ENCODE data around the gene PILRB.
"Not testable (repeated sequence)": the region's sequence is repeated elsewhere in the genome, so short reads cannot be mapped to it uniquely, and the experiment has no call there.

The PILRB gene

GRCh38 chr7:100356416-100357068 lies 1.4 kb upstream of the PILRB start:
- DNase-seq (ENCODE audit: low read depth in 2 of 2): no peak

DNA sequence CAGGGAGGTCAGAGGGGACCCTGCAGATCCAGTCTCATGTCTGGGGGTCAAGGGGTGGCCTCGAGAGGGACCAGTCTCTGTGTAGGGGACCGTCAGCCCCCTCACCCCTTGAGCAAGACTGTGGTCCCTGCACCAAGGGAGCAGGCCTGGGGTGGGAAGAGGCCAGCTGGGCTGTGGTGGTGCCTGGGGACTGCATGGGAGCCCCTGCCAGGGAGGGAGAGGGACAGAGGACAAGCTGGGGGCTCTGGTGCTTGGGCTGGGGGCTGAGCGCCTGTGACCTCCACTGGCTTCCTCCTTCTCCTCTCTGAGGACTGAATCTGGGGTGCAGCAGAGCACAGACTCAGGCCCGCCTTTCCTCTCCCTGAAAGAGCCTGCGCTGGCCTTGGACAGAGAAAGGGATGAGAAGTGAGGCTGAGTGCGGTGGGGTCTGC lies 771 bp upstream of the PILRB start:
- DNase-seq (ENCODE audit: low read depth in 2 of 2): no peak

DNA sequence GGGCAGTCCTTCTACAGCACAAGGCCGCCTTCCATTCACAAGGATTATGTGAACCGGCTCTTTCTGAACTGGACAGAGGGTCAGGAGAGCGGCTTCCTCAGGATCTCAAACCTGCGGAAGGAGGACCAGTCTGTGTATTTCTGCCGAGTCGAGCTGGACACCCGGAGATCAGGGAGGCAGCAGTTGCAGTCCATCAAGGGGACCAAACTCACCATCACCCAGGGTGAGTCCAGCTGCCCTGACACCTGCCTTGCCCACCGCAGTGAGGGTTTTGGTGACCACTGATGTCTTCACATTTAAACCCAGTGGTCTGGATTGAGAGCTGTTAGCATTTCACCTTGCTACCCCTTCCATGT lies 918 bp downstream of the PILRB start:
- no peak for DNase-seq (ENCODE audit: low read depth in 2 of 2)

- DNase-seq (ENCODE audit: low read depth in 2 of 2): no peak
These were observed 2.4 kb downstream of the PILRB start for GRCh38 chr7:100360135-100360854.

DNA sequence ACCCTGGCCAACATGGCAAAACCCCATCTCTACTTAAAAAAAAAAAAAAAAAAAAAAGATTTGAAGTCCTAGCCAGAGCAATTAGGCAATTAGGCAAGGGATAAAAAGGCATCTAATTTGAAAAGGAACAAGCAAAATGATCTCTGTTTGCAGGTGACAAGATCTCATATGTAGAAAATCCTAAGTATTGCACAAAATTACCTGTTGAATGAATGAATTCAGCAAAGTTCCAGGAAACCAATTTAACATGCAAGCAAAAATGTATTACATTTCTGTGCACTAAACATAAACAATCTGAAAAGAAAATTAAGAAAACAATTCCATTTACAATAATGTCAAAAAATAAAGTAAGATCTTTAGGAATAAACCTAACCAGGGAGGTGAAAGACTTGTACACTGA lies 5.2 kb downstream of the PILRB start:
- DNase-seq (ENCODE audit: low read depth in 2 of 2): no peak

- DNase-seq (ENCODE audit: low read depth in 2 of 2): not testable (repeated sequence)
These were observed 5.9 kb downstream of the PILRB start for GRCh38 chr7:100363797-100364196.

DNA sequence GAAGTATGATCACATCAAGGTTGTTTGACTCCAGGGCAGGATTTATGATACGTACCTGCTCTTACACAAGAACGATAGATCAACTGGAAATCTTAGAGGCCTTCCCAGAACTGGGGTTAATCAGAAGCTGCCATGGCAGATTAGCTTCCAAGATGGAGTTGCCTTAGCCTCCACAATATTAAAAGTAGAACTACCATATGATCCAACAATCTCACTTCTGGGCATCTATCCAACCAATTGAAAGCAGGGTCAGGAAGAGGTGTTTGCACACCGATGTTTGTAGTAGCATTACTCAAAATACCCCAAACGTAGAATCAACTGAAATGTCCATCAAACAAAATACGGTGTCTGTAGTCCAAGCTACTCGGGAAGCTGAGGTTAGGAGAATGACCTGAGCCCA lies 6.6 kb downstream of the PILRB start:
- DNase-seq (ENCODE audit: low read depth in 2 of 2): no peak

DNA sequence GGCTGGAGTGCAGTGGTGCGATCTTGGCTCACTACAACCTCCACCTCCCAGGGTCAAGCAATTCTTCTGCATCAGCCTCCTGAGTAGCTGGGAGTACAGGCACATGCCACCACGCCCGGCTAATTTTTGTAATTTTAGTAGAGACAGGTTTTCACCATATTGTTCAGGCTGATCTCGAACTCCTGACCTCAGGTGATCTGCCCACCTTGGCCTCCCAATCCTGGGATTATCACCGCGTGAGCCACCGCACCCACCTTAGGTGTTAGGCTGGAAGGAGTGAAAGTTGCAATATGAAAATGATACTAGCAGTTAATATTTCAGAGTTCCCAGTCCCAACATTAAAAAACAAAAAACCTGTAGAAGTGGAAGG lies 8.1 kb downstream of the PILRB start:
- DNase-seq (ENCODE audit: low read depth in 2 of 2): not testable (repeated sequence)

DNA sequence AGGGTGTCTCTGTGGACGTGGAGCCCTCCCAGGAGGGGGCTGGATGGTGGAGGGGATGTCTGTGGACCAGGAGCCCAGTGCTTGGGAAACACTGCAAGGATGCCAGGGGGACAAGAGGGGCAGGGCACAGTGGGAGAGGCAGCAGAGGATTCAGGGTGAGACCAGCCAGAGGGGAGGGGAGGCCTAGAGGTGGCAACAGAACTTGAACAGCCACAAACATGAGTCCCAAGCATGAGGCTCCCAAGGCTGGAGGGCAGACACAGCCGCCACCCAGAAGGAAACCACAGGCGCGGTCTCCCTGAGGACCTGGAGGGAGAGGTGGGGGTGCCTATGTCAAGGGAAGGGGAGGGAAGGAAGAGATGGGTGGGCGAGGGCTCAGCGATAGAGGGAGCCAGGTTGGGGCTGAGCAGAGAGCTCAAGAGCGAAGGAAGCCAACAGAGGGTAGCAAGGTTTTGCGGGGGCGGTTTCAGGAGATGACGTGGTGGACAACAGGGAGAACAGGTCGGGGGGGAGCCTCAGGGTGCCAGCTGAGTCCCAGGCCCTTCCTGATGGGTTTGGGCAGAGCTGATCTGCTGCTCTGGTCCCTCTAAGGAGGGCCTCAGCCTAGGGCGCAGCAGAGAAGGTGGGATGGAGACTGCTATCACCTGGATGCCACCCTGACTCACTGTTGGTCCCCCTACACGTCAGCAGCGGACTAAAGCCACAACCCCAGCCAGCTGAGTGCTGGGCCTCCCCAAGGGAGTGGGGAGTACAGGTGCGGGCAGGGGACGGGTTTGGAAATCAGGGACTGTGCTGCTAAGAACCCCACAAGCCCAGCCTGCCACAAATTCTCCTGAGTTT lies 8.7 kb downstream of the PILRB start:
- no peak for DNase-seq (ENCODE audit: low read depth in 2 of 2)

GRCh38 chr7:100367251-100367620 lies 9.3 kb downstream of the PILRB start:
- DNase-seq (ENCODE audit: low read depth in 2 of 2): no peak

- no peak for DNase-seq (ENCODE audit: low read depth in 2 of 2)
These were observed 10.0 kb downstream of the PILRB start for GRCh38 chr7:100367676-100368613.

DNA sequence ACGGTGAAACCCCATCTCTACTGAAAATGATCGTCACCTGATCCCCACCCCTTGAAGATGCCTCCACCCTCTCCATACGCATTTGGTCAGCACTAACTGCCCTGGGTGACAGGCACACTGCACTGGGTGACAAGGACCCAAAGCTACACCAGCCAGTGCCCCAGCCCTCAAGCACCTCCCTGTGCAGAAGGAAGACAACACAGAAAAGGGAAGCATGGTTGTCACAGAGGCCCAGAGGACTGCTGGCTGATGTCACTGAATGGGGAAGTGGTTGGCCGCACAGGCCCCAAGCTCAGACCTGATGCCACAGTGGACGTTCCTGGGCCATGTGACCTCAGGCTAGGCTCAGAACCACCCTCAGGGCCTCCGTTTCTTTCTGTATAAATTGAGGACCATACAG lies 11.2 kb downstream of the PILRB start:
- DNase-seq (ENCODE audit: low read depth in 2 of 2): no peak

DNA sequence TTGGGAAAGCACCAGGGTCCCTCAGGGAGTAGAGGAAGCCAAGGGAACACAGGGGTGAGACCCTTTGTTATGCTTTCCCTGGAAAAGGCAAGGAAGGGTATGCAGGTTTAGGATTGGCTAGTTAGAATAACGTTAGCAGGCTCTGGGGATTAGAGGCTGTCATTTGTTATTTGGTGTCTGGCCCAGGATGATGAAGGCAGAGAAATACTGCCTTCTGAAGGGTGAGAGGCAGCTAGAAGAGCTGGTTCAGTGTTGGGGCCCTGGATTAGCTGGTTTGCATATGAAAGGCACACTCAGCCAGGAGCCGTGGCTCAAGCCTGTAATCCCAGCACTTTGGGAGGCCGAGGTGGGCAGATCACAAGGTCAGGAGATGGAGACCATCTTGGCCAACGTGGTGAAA lies 12.4 kb downstream of the PILRB start:
- no peak for DNase-seq (ENCODE audit: low read depth in 2 of 2)

DNA sequence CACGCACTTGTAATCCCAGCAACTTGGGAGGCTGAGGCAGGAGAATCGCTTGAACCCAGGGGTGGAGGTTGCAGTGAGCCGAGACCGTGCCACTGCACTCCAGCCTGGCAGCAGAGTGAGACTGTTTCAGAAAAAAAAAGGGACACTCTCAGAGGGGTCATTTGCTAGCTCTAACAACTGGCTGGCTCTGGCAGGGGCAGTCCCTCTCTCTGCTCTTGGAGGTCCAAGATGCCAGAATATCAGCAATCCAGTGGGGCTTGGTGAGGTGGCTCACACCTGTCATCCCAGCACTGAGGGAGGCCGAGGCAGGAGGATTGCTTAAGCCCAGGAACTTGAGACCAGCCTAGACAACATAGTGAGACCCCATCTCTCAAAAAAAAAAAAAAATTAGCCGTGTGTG lies 12.8 kb downstream of the PILRB start:
- no peak for DNase-seq (ENCODE audit: low read depth in 2 of 2)

DNA sequence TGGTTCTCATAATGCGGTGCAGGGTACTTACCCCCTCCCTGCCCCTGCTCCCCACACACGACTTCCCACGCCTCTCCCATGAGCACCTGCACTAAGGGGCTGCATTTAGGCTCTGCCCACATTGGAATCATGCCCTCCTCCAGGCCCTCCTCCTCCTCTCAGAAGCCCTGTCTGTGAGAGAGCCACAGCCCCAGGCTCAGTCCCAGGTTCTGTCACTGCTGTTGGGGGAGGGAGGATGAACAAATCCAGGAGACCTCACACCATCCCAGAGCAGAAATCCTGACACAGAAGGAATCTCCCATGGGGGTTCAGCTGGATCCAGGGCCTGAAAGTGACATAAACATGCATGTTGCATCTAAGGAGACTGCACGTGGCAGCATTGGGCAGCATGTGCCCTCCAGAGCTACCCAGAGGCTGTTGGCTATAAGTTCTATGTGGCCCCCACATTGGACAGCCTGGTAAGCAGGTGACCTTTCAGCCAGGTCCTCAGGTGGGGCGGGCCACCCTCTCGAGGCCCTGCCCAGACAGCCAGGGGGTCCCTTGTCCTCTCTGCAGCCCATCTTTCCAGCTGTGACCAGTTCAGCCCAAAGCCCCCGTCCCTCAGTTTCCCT lies 13.7 kb downstream of the PILRB start:
- no peak for DNase-seq (ENCODE audit: low read depth in 2 of 2)

- DNase-seq (ENCODE audit: low read depth in 2 of 2): no peak
These were observed 14.3 kb downstream of the PILRB start for GRCh38 chr7:100372256-100372655.

GRCh38 chr7:100372694-100373093 lies 14.8 kb downstream of the PILRB start:
- no peak for DNase-seq (ENCODE audit: low read depth in 2 of 2)

GRCh38 chr7:100373261-100373831 lies 15.4 kb downstream of the PILRB start, which contains the start of gene PILRA:
Gene PILRA (plus strand): TSS chr7:100373487. CDS start chr7:100373657, 170 bp downstream.
- DNase-seq (ENCODE audit: low read depth in 2 of 2): no peak

DNA sequence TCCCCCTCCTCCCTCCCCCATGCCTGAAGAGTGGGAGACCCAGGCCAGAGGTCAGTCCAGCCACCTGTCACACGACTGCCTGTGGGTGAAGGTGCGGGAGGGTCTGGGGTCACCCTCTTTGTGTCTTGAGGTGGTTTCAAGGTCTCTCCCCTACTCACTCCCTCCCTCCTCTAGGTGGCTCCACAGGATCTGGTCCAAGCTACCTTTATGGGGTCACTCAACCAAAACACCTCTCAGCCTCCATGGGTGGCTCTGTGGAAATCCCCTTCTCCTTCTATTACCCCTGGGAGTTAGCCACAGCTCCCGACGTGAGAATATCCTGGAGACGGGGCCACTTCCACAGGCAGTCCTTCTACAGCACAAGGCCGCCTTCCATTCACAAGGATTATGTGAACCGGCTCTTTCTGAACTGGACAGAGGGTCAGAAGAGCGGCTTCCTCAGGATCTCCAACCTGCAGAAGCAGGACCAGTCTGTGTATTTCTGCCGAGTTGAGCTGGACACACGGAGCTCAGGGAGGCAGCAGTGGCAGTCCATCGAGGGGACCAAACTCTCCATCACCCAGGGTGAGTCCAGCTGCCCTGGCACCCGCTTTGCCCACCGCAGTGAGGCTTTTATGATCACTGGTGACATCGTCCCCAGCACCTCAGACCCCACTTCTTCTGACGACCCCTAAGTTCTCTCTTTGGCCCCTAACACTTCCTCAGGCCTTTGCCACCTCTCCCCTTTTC lies 16.1 kb downstream of the PILRB start:
- DNase-seq (ENCODE audit: low read depth in 2 of 2): not testable (repeated sequence)

DNA sequence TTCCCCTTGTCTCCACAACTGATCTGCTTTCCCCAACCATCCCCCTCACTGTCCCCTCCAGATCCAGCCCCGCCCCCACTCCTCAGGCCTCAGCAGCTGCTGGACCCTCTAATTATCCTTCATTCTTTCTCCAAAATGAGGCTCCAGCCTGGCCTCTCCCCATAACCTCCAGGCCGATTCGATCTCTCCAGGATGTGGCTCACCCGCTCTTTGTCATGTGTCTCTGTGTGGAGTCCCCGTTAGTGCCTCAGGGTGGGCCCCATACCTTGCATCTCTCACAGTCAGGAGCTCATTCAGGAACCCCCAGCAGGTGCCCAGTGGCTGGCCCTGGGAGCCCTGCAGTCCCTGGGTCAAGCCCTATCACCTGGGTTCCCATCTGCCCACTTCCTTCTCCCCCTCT lies 16.7 kb downstream of the PILRB start:
- no peak for DNase-seq (ENCODE audit: low read depth in 2 of 2)
